Neuron (in vitro differentiated cells): ENCODE measurements around the gene TCEAL4.

Experiments
- H2AFZ ChIP-seq: one replicate; pipeline ENCODE4 v1.6.1; 2013; ENCODE audit warnings: low read depth, mild to moderate bottlenecking, inconsistent platforms, low read length, moderate library complexity
- H3K27me3 ChIP-seq: one replicate; pipeline ENCODE4 v1.6.1; 2013; ENCODE audit warnings: low read length; ENCODE audit not compliant: insufficient read depth
- H3K36me3 ChIP-seq: one replicate; pipeline ENCODE4 v1.6.1; 2013; ENCODE audit warnings: low read length; ENCODE audit not compliant: insufficient read depth
- H3K4me1 ChIP-seq: one replicate; pipeline ENCODE4 v1.6.1; 2013; ENCODE audit warnings: low read length; ENCODE audit not compliant: insufficient read depth
- H3K4me3 ChIP-seq: 2 replicates; pipeline ENCODE4 v1.5.1; 2013; ENCODE audit warnings: mild to moderate bottlenecking, low read length, moderate library complexity
- H3K9me3 ChIP-seq: one replicate; pipeline ENCODE4 v1.6.1; 2013; ENCODE audit warnings: low read length

The TCEAL4 gene

GRCh38 chrX:103608306-103608963 lies 23.1 kb downstream of the TCEAL4 start:
- Histone ChIP-seq H3K4me1 (no peaks in the 10 kb centered on the region), H3K36me3 (no peaks in the 10 kb centered on the region), H3K27me3 (no peaks in the 10 kb centered on the region), H3K4me3 (no peak overlapping the region), H2AFZ (no peak overlapping the region), H3K9me3 (no peaks in the 10 kb centered on the region)

- no peaks in the 10 kb centered on the region for H3K4me1 ChIP-seq
- no peaks in the 10 kb centered on the region for H3K36me3 ChIP-seq
- no peak overlapping the region for H2AFZ ChIP-seq
- H3K9me3 ChIP-seq = no peaks in the 10 kb centered on the region
- no peak overlapping the region for H3K4me3 ChIP-seq
- no peaks in the 10 kb centered on the region for H3K27me3 ChIP-seq
Observed at GRCh38 chrX:103610282-103610681, 25.0 kb downstream of the TCEAL4 start.

- H3K4me1 ChIP-seq = no peaks in the 10 kb centered on the region
- H3K9me3 ChIP-seq = no peaks in the 10 kb centered on the region
- H3K27me3 ChIP-seq = no peaks in the 10 kb centered on the region
- no peaks in the 10 kb centered on the region for H3K36me3 ChIP-seq
- no peak overlapping the region for H3K4me3 ChIP-seq
- no peak overlapping the region for H2AFZ ChIP-seq
Observed at GRCh38 chrX:103613362-103613890, 28.1 kb downstream of the TCEAL4 start.

GRCh38 chrX:103614999-103615398 lies 29.7 kb downstream of the TCEAL4 start:
- no peak overlapping the region for H3K4me3 ChIP-seq
- no peaks in the 10 kb centered on the region for H3K27me3 ChIP-seq
- H3K36me3 ChIP-seq = no peaks in the 10 kb centered on the region
- no peaks in the 10 kb centered on the region for H3K4me1 ChIP-seq
- no peak overlapping the region for H2AFZ ChIP-seq
- no peaks in the 10 kb centered on the region for H3K9me3 ChIP-seq

GRCh38 chrX:103615781-103616371 lies 30.6 kb downstream of the TCEAL4 start:
- no peaks in the 10 kb centered on the region for H3K27me3 ChIP-seq
- H3K36me3 ChIP-seq = no peaks in the 10 kb centered on the region
- no peaks in the 10 kb centered on the region for H3K4me1 ChIP-seq
- H2AFZ ChIP-seq = no peak overlapping the region
- no peaks in the 10 kb centered on the region for H3K9me3 ChIP-seq
- H3K4me3 ChIP-seq = no peak overlapping the region

GRCh38 chrX:103616676-103617186 lies 31.4 kb downstream of the TCEAL4 start:
- Histone ChIP-seq H3K9me3 (no peaks in the 10 kb centered on the region), H3K27me3 (no peaks in the 10 kb centered on the region), H3K4me1 (no peaks in the 10 kb centered on the region), H3K36me3 (no peaks in the 10 kb centered on the region), H2AFZ (no peak overlapping the region), H3K4me3 (no peak overlapping the region)

- Histone ChIP-seq H3K27me3 (no peaks in the 10 kb centered on the region), H2AFZ (no peak overlapping the region), H3K4me3 (no peak overlapping the region), H3K4me1 (peaks cover 10% of the 10 kb centered on the region), H3K36me3 (no peaks in the 10 kb centered on the region), H3K9me3 (no peaks in the 10 kb centered on the region)
Observed at GRCh38 chrX:103624111-103624510, 38.8 kb downstream of the TCEAL4 start.

GRCh38 chrX:103626855-103627254 lies 41.5 kb downstream of the TCEAL4 start:
- H3K4me1 ChIP-seq = peaks cover 14% of the 10 kb centered on the region
- no peaks in the 10 kb centered on the region for H3K36me3 ChIP-seq
- no peaks in the 10 kb centered on the region for H3K27me3 ChIP-seq
- H2AFZ ChIP-seq = no peak overlapping the region
- no peaks in the 10 kb centered on the region for H3K9me3 ChIP-seq
- H3K4me3 ChIP-seq = no peak overlapping the region

GRCh38 chrX:103628386-103629317 lies 43.3 kb downstream of the TCEAL4 start, which contains the start of gene TCEAL1:
TSS of gene TCEAL1 (plus strand) at chrX:103628975. CDS start at chrX:103629917, 942 bp downstream.
- Histone ChIP-seq H3K4me1 (peaks cover 11% of the 10 kb centered on the region), H3K36me3 (no peaks in the 10 kb centered on the region), H3K4me3 (peak within 1 kb of the TSS; percentile 61), H3K9me3 (no peaks in the 10 kb centered on the region), H2AFZ (peak within 1 kb of the TSS; percentile 89), H3K27me3 (no peaks in the 10 kb centered on the region)

GRCh38 chrX:103629318-103630170 lies 44.2 kb downstream of the TCEAL4 start:
- H3K4me1 ChIP-seq = peaks cover 4% of the 10 kb centered on the region
- peak overlapping the region; percentile 61 for H3K4me3 ChIP-seq
- H2AFZ ChIP-seq = peak overlapping the region; percentile 89
- no peaks in the 10 kb centered on the region for H3K27me3 ChIP-seq
- H3K36me3 ChIP-seq = no peaks in the 10 kb centered on the region
- no peaks in the 10 kb centered on the region for H3K9me3 ChIP-seq

- H3K36me3 ChIP-seq = no peaks in the 10 kb centered on the region
- H3K4me3 ChIP-seq = peak overlapping the region; percentile 61
- H3K9me3 ChIP-seq = no peaks in the 10 kb centered on the region
- peak overlapping the region; percentile 89 for H2AFZ ChIP-seq
- H3K27me3 ChIP-seq = no peaks in the 10 kb centered on the region
- peaks cover 4% of the 10 kb centered on the region for H3K4me1 ChIP-seq
Observed at GRCh38 chrX:103630171-103630511, 44.8 kb downstream of the TCEAL4 start.

GRCh38 chrX:103631145-103631544 lies 45.8 kb downstream of the TCEAL4 start:
- Histone ChIP-seq H3K9me3 (no peaks in the 10 kb centered on the region), H3K27me3 (no peaks in the 10 kb centered on the region), H3K4me3 (no peak overlapping the region), H2AFZ (no peak overlapping the region), H3K4me1 (peaks cover 4% of the 10 kb centered on the region), H3K36me3 (no peaks in the 10 kb centered on the region)
